Measurements from ENCODE around the gene POMGNT2. TPM values are rescaled to one million over a fixed set of nuclear protein-coding genes. Genes with fewer than 3 reads are reported as not detected.

POMGNT2 gene
- total and polyA plus RNA-seq, 2 experiments from 2014 or later, result 10.7 to 26.1 TPM

DNA sequence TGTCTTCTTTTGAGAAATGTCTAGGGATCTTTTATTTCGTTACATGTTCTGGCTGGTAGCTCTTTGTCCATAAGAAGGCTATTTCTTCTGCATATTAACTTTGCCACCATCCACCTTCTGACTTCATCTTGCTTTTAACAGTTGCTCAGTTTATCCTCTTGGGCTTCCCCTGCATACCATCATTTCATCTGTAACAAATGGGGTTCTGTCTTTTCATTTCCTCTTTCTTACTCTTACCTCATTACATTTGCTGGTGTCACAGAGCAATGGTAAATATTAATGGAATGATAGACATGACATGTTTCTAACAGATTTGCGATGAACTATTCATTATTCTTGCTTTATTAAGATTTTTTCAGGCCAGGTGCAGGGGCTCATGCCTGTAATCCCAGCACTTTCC lies 64.4 kb downstream of the POMGNT2 start:
- Mint-ChIP-seq H3K4me3 (no peak overlapping the region), H3K27ac (no peak overlapping the region), H3K36me3 (ENCODE audit: low read depth) (peaks cover 42% of the 10 kb centered on the region), H3K27me3 (ENCODE audit: insufficient read depth, low read depth, poor library complexity) (peaks cover 3% of the 10 kb centered on the region), H3K4me1 (no peaks in the 10 kb centered on the region), H3K9me3 (peaks cover 35% of the 10 kb centered on the region)
- DNase-seq (ENCODE audit: low spot score), result no peak
- Histone ChIP-seq H2AFZ (no peak overlapping the region), H3K9me2 (ENCODE audit: insufficient read depth) (0 out of 2 replicates have a peak, but pooled peaks cover 5% of the 10 kb centered on the region), H3K4me3 (no peak overlapping the region), H3K27me3 (ENCODE audit: insufficient read depth) (no peaks in the 10 kb centered on the region), H3K79me2 (replicated peaks; ENCODE audit: insufficient read depth) (no peaks in the 10 kb centered on the region), H3K27ac (ENCODE audit: low read depth) (no peak overlapping the region), H3K4me2 (no peak overlapping the region), H3F3A (replicated peaks; ENCODE audit: low read depth) (no peaks in the 10 kb centered on the region), H3K4me1 (ENCODE audit: insufficient read depth) (no peaks in the 10 kb centered on the region), H4K20me1 (replicated peaks; ENCODE audit: insufficient read depth) (no peaks in the 10 kb centered on the region), H3K36me3 (ENCODE audit: insufficient read depth) (peaks cover 11% of the 10 kb centered on the region)
- TF ChIP-seq JUNB (IDR thresholded peaks at IDR 0.05; ENCODE audit: unreplicated experiment) (no peak), STAT1 (IDR thresholded peaks at IDR 0.05; ENCODE audit: unreplicated experiment) (no peak), CREB1 (CRISPR knock-in tag; IDR thresholded peaks at IDR 0.05; ENCODE audit: low read depth) (no peak), NANOG (IDR thresholded peaks at IDR 0.05; ENCODE audit: borderline replicate concordance) (no peak), REST (IDR thresholded peaks at IDR 0.05; ENCODE audit: unreplicated experiment) (no peak), POLR2AphosphoS5 (IDR thresholded peaks at IDR 0.05; ENCODE audit: low read depth) (no peak), ZNF331 (CRISPR knock-in tag; IDR thresholded peaks at IDR 0.05; ENCODE audit: low read depth) (no peak)
- TF ChIP-seq, protein P1, sequence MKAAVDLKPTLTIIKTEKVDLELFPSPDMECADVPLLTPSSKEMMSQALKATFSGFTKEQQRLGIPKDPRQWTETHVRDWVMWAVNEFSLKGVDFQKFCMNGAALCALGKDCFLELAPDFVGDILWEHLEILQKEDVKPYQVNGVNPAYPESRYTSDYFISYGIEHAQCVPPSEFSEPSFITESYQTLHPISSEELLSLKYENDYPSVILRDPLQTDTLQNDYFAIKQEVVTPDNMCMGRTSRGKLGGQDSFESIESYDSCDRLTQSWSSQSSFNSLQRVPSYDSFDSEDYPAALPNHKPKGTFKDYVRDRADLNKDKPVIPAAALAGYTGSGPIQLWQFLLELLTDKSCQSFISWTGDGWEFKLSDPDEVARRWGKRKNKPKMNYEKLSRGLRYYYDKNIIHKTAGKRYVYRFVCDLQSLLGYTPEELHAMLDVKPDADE (IDR thresholded peaks at IDR 0.05), result no peak
- ATAC-seq, result no peak

GRCh38 chr3:43038010-43038409 lies 67.9 kb downstream of the POMGNT2 start:
- no peak overlapping the region for H3K4me3 ChIP-seq
- TF ChIP-seq EZH2phosphoT487 (IDR thresholded peaks at IDR 0.05; ENCODE audit: unreplicated experiment) (no peak), NANOG (IDR thresholded peaks at IDR 0.05; ENCODE audit: borderline replicate concordance) (no peak), STAT1 (IDR thresholded peaks at IDR 0.05; ENCODE audit: unreplicated experiment) (no peak), CREB1 (CRISPR knock-in tag; IDR thresholded peaks at IDR 0.05; ENCODE audit: low read depth) (no peak), JUNB (IDR thresholded peaks at IDR 0.05; ENCODE audit: unreplicated experiment) (no peak), ZNF114 (CRISPR knock-in tag; IDR thresholded peaks at IDR 0.05) (no peak), EZH2 (IDR thresholded peaks at IDR 0.05; ENCODE audit: low read depth, unreplicated experiment) (no peak), POLR2AphosphoS5 (IDR thresholded peaks at IDR 0.05; ENCODE audit: low read depth) (no peak), ZNF331 (CRISPR knock-in tag; IDR thresholded peaks at IDR 0.05; ENCODE audit: low read depth) (no peak)
- TF ChIP-seq, protein P1 (IDR thresholded peaks at IDR 0.05), result no peak
- no peak overlapping the region for H3K27ac ChIP-seq (ENCODE audit: low read depth)
- H3K9me2 ChIP-seq (ENCODE audit: insufficient read depth), result no peaks in the 10 kb centered on the region
- H3K4me1 ChIP-seq (ENCODE audit: insufficient read depth), result no peaks in the 10 kb centered on the region
- DNase-seq (ENCODE audit: low spot score) (no peak), ATAC-seq (no peak)
- H2AFZ ChIP-seq, result no peak overlapping the region
- Mint-ChIP-seq H3K4me1 (no peaks in the 10 kb centered on the region), H3K4me3 (no peak overlapping the region), H3K27me3 (ENCODE audit: insufficient read depth, low read depth, poor library complexity) (no peaks in the 10 kb centered on the region), H3K36me3 (ENCODE audit: low read depth) (peaks cover 10% of the 10 kb centered on the region; the same call in 1 of the 3 replicates), H3K9me3 (peaks cover under 1% of the 10 kb centered on the region; the same call in 1 of the 3 replicates), H3K27ac (no peak overlapping the region)
- H3K79me2 ChIP-seq (replicated peaks; ENCODE audit: insufficient read depth), result no peaks in the 10 kb centered on the region
- no peak overlapping the region for H3K4me2 ChIP-seq
- no peaks in the 10 kb centered on the region for H3F3A ChIP-seq (replicated peaks; ENCODE audit: low read depth)
- H3K27me3 ChIP-seq (ENCODE audit: insufficient read depth), result no peaks in the 10 kb centered on the region
- no peaks in the 10 kb centered on the region for H4K20me1 ChIP-seq (replicated peaks; ENCODE audit: insufficient read depth)
- no peaks in the 10 kb centered on the region for H3K36me3 ChIP-seq (ENCODE audit: insufficient read depth)
